SK-N-SH (cell line): Measurements from ENCODE around the gene RNF19B. TPM values are rescaled to one million over a fixed set of nuclear protein-coding genes. Genes with fewer than 3 reads are reported as not detected.
A peak's percentile ranks its signal among the peaks of the same experiment; 100 is the strongest.

Experiments
- CTCF ChIA-PET: fragments of 300-600, 350-600 bp; formaldehyde crosslinking; extraction: SDS; loops from one replicate; lab custom pipeline; 2021; lab: Yijun Ruan, JAX
- POLR2A ChIA-PET: fragments of 350-600 bp; sonication (Branson Sonifier 250); formaldehyde crosslinking; extraction: SDS; loops from one replicate; lab custom pipeline; 2020; ENCODE audit warnings: antibody characterized with exemption, inconsistent platforms; lab: Yijun Ruan, JAX
- DNase-seq: peaks from one replicate; pipeline ENCODE4 v3.0.0; 2012
- H2AFZ ChIP-seq: fragments of 200-600 bp; sonication (generic); 2 replicates; pipeline ENCODE4 v1.8.1; 2016; ENCODE audit warnings: antibody characterized with exemption, mild to moderate bottlenecking, low read depth
- H3F3A ChIP-seq: fragments of 200-600 bp; sonication (generic); replicated peaks from 2 replicates; pipeline ENCODE3; 2016; ENCODE audit warnings: antibody characterized with exemption, mild to moderate bottlenecking; ENCODE audit not compliant: insufficient read depth
- H3K27ac ChIP-seq, 2 experiments: fragments of 200-500 bp in 1 of 2; fragments of 200-600 bp in 1 of 2; sonication (Bioruptor generic) in 1 of 2; sonication (generic), shearing (Covaris generic) in 1 of 2; 2 replicates each; pipeline versions ENCODE4 v1.5.1 to v1.6.1; 2014 to 2016; ENCODE audit warnings: low read depth in 2 of 2, inconsistent platforms in 1 of 2, low read length in 1 of 2, mild to moderate bottlenecking in 1 of 2, mixed read lengths in 1 of 2
- H3K27me3 ChIP-seq: fragments of 200-600 bp; sonication (generic), shearing (Covaris generic); 2 replicates; pipeline ENCODE4 v1.6.1; 2016; ENCODE audit warnings: mixed run types; ENCODE audit not compliant: insufficient read depth
- H3K36me3 ChIP-seq, 2 experiments: fragments of 200-500 bp in 1 of 2; fragments of 200-600 bp in 1 of 2; sonication (Bioruptor generic) in 1 of 2; sonication (generic) in 1 of 2; replicated peaks in 1 of 2; 2 replicates each; pipeline versions ENCODE3 to v1.5.1; 2014 to 2016; ENCODE audit warnings: low read length in 1 of 2, mild to moderate bottlenecking in 1 of 2; ENCODE audit not compliant: insufficient read depth in 2 of 2, control insufficient read depth in 1 of 2
- H3K4me1 ChIP-seq, 2 experiments: fragments of 200-500 bp in 1 of 2; fragments of 200-600 bp in 1 of 2; sonication (Bioruptor generic) in 1 of 2; sonication (generic), shearing (Covaris generic) in 1 of 2; 2 replicates each; pipeline versions ENCODE4 v1.5.1 to v1.6.1; 2014 to 2016; ENCODE audit warnings: low read depth in 1 of 2, low read length in 1 of 2, mixed run types in 1 of 2; ENCODE audit not compliant: insufficient read depth in 2 of 2, control insufficient read depth in 1 of 2
- H3K4me2 ChIP-seq: fragments of 200-600 bp; sonication (generic), shearing (Covaris generic); 2 replicates; pipeline ENCODE4 v1.6.1; 2017; ENCODE audit warnings: mixed run types
- H3K4me3 ChIP-seq, 2 experiments: fragments of 200-500 bp in 1 of 2; fragments of 200-600 bp in 1 of 2; sonication (Bioruptor generic) in 1 of 2; sonication (generic), shearing (Covaris generic) in 1 of 2; 2 replicates each; pipeline versions ENCODE4 v1.5.1 to v1.8.1; 2014 to 2016; ENCODE audit warnings: low read depth in 2 of 2, inconsistent platforms in 1 of 2, low read length in 1 of 2, mild to moderate bottlenecking in 1 of 2, mixed read lengths in 1 of 2, moderate library complexity in 1 of 2
- H3K79me2 ChIP-seq: fragments of 200-600 bp; sonication (generic); 2 replicates; pipeline ENCODE4 v1.8.1; 2017; ENCODE audit warnings: mild to moderate bottlenecking; ENCODE audit not compliant: insufficient read depth
- H3K9ac ChIP-seq: fragments of 200-600 bp; sonication (generic); 2 replicates; pipeline ENCODE4 v1.6.1; 2017; ENCODE audit warnings: mixed run types
- H3K9me2 ChIP-seq: fragments of 200-600 bp; sonication (generic); 2 replicates; pipeline ENCODE4 v1.6.1; 2017; ENCODE audit warnings: mixed run types
- H3K9me3 ChIP-seq: fragments of 200-600 bp; sonication (generic); 2 replicates; pipeline ENCODE4 v1.6.1; 2017; ENCODE audit warnings: mixed run types, mild to moderate bottlenecking, moderate library complexity
- H4K20me1 ChIP-seq: fragments of 200-600 bp; sonication (generic); 2 replicates; pipeline ENCODE4 v1.6.1; 2017; ENCODE audit warnings: mild to moderate bottlenecking, mixed run types; ENCODE audit not compliant: insufficient read depth
- CTCF ChIP-seq: fragments of 200-600 bp; sonication (generic); IDR thresholded peaks from 2 replicates; pipeline ENCODE4 v1.6.1; 2017; ENCODE audit warnings: antibody characterized with exemption, mild to moderate bottlenecking, moderate library complexity
- EZH2phosphoT487 ChIP-seq: fragments of 200-600 bp; sonication (generic); IDR thresholded peaks from 2 replicates; pipeline ENCODE4 v1.6.1; 2017; ENCODE audit warnings: low read depth, mixed run types, mild to moderate bottlenecking, antibody characterized with exemption, moderate library complexity, borderline replicate concordance
- FOXJ3 ChIP-seq: sonication (generic); formaldehyde crosslinking; IDR thresholded peaks from 2 replicates; pipeline ENCODE4 v1.5.1; 2020; ENCODE audit warnings: mild to moderate bottlenecking, missing genetic modification reagents
- IRF3 ChIP-seq: fragments of 150-350 bp; IDR thresholded peaks from 2 replicates; pipeline ENCODE4 v1.6.1; 2016; ENCODE audit warnings: mild to moderate bottlenecking, low read depth, low read length
- MAX ChIP-seq: IDR thresholded peaks from 2 replicates; pipeline ENCODE4 v1.4.0; 2012; ENCODE audit warnings: low read depth
- MEF2A ChIP-seq: IDR thresholded peaks from 2 replicates; pipeline ENCODE4 v1.4.0; 2012; ENCODE audit warnings: low read depth, borderline replicate concordance
- PBX3 ChIP-seq: IDR thresholded peaks from 2 replicates; pipeline ENCODE4; 2012
- REST ChIP-seq: IDR thresholded peaks from 2 replicates; pipeline ENCODE4 v1.6.1; 2012; ENCODE audit warnings: mild to moderate bottlenecking, low read depth, low read length, moderate library complexity
- RFX5 ChIP-seq: IDR thresholded peaks from 2 replicates; pipeline ENCODE4 v1.6.1; 2012; ENCODE audit warnings: mild to moderate bottlenecking, improper control_type of control experiment, low read length
- RXRA ChIP-seq: IDR thresholded peaks from 2 replicates; pipeline ENCODE4 v1.4.0; 2012; ENCODE audit warnings: low read depth, mild to moderate bottlenecking, borderline replicate concordance
- SMC3 ChIP-seq: IDR thresholded peaks from 2 replicates; pipeline ENCODE4 v1.6.1; 2012; ENCODE audit warnings: low read depth, low read length, improper control_type of control experiment
- TAF1 ChIP-seq: IDR thresholded peaks from 2 replicates; pipeline ENCODE4 v1.6.1; 2012; ENCODE audit warnings: low read depth, mild to moderate bottlenecking, low read length, moderate library complexity, borderline replicate concordance
- TEAD4 ChIP-seq: IDR thresholded peaks from 2 replicates; pipeline ENCODE4 v1.4.0; 2012; ENCODE audit warnings: mild to moderate bottlenecking, borderline replicate concordance; ENCODE audit not compliant: insufficient read depth
- USF1 ChIP-seq: IDR thresholded peaks from 2 replicates; pipeline ENCODE4 v1.4.0; 2012; ENCODE audit warnings: low read depth, borderline replicate concordance
- USF2 ChIP-seq: fragments of 150-350 bp; IDR thresholded peaks from 2 replicates; pipeline ENCODE4 v1.6.1; 2017; ENCODE audit warnings: antibody characterized with exemption, low read length, low read depth, borderline replicate concordance
- YY1 ChIP-seq: IDR thresholded peaks from 2 replicates; pipeline ENCODE4 v1.4.0; 2012; ENCODE audit warnings: low read depth, mild to moderate bottlenecking
- WGBS: methylation state at CpG from one replicate; pipeline ENCODE4 v1.1.6; 2017; ENCODE audit warnings: low lambda C conversion rate; 5-methylcytosine and 5-hydroxymethylcytosine counted together
- polyA plus RNA-seq, 3 experiments: library from polyadenylated mRNA; depleted of rRNA; stranded (reverse); fragments of >200 nt; gene quantifications; 2 replicates each; pipeline ENCODE4 v1.2.3, GENCODE V29; 2012

The RNF19B gene
- polyA plus RNA-seq, 1 of the 3 experiments (the other 2 are of a cell fraction), result 20.1 TPM

- peaks cover 2% of the 10 kb centered on the region for H3F3A ChIP-seq
- peaks cover 7% of the 10 kb centered on the region; the same call in 1 of the 2 replicates for H3K27me3 ChIP-seq
- no peaks in the 10 kb centered on the region for H4K20me1 ChIP-seq
- H2AFZ ChIP-seq, result no peak overlapping the region
- no peak overlapping the region for H3K4me3 ChIP-seq
- H3K9ac ChIP-seq, result no peak overlapping the region
- 62% methylated on average over 3 of the region's 3 CpGs for WGBS
- H3K79me2 ChIP-seq, result no peaks in the 10 kb centered on the region
- ChIA-PET CTCF (interaction anchor here (0.7 to 1.7 kb wide), 8 partner anchors 11 to 182 kb away, joined by 3 to 9 read pairs (median 3); no protein-coding TSS in a partner anchor), POLR2A (no interaction called here)
- no peaks in the 10 kb centered on the region for H3K9me3 ChIP-seq
- no peak overlapping the region for H3K4me2 ChIP-seq
- no peaks in the 10 kb centered on the region for H3K36me3 ChIP-seq
- H3K4me1 ChIP-seq, result peaks cover 0 to 11% of the 10 kb centered on the region in 2 experiments; a peak in 1 of 4 replicates
- H3K9me2 ChIP-seq, result no peaks in the 10 kb centered on the region
- H3K27ac ChIP-seq, result no peak overlapping the region
- TF ChIP-seq MAX (no peak), TAF1 (no peak), YY1 (no peak), MEF2A (no peak), RFX5 (no peak), PBX3 (no peak), IRF3 (no peak), FOXJ3 (no peak), SMC3 (no peak), USF2 (no peak), REST (no peak), USF1 (no peak), RXRA (no peak), CTCF (no peak), TEAD4 (no peak), EZH2phosphoT487 (no peak)
- TF ChIP-seq, all 33 proteins: peak for 0
- peak; percentile 7 for DNase-seq
Observed at GRCh38 chr1:32903991-32904785, 60.4 kb downstream of the RNF19B start.
